Activated CD4-positive, alpha-beta T cell treated with anti-CD3 and anti-CD28 coated beads, Interleukin-2, amount 50 U/mL, for 48 hours (primary cell): ENCODE data around the gene RPE.

Experiments used
- DNase-seq, 2 experiments: peaks; one replicate each; pipeline ENCODE4 v3.0.0-alpha.2; 2020

The RPE gene

DNA sequence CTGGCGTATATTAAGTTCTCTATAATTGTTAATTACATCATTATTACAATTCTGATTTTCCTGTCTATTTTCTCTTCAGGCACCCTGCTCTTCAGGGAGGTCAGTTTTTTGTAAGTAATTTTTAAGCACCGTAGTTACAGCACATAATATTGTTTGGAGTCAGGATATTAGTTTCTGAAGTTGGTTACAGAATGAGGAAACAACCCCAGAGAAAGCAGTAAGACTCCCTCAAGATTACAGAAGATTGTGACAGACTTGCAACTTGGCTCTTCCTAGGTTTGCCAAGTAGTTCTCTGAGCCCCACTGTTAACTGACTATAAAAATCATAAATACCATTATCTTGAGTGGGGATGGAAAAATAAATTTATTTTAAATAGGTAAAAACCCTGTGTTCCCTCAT, 921 bp downstream of the RPE start:
- DNase-seq: no peak

DNA sequence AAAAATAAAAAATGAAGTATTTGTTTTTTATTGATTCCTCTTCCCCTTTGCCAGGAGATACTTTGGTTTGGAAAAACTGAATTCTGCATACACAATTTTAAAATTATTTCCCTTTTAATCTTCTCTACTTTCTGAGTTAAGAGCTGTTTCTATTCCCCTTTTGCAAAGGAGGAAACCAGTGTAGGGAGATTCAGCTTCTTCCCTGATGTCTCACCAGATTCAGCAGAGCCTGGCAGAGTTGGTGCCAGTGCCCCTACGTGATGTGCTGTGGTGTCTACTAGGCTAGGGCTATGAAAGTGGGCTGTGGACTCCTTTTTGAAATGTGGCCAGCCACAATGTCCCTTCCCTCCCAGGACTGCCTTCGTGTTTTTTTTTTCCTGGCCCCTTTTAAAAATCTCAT, 2.4 kb downstream of the RPE start:
- no peak for DNase-seq

DNA sequence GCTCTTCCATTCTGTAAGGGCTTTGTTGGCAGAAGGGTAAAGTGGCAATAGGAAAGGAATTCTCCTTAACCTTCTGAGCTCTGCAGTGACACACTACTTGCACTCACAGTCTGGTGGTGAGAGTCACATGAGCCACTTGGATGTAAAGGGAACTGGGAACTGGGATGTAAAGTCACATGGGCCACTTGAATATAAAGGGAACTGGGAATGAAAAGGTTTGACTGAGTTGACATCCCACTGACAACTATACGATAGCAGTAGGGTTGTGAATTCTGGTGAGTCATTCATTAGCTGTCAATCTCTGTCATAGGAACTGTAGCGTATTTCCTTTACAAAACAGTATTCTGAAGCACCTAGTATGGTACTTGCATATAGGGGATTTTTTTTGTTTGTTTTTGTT, 5.5 kb downstream of the RPE start:
- no peak for DNase-seq

DNA sequence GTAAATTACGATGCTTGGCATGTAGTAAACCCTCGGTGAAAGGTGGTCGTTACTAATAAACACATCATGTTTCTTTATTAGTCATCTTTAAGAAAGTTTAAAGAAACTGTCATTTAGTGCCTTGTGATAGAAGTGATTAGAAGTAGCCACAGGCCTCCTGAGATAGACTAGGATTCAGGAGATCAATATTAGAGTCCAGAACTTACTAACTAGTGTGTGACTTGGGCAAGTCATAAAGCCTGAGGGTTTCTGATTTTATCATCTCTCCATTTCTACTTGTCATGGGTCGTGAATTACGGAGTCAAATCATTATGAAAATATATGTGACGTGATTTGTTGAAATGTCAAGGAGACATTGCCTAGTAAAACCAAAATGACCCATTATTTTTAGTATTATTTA, 6.7 kb downstream of the RPE start:
- DNase-seq: no peak

DNA sequence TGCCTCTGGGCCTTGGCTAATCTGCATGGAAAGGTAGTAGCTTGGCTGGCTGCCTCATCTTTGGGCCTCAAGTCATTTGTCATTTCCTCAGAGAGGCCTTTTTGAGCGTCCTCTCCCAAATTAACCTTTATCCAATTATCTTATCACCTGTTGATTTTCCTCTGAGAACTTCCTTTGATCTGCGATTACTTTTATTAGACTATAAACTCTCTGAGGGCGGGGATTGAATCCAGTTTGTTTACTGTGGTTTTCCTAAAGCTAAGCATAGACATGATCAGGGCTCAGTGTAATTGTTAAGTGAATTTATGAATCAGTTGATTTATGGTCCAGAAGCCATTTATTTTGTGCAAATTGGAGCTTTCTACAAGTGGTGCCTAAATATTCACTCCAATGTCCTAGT, 7.5 kb downstream of the RPE start:
- DNase-seq: no peak

DNA sequence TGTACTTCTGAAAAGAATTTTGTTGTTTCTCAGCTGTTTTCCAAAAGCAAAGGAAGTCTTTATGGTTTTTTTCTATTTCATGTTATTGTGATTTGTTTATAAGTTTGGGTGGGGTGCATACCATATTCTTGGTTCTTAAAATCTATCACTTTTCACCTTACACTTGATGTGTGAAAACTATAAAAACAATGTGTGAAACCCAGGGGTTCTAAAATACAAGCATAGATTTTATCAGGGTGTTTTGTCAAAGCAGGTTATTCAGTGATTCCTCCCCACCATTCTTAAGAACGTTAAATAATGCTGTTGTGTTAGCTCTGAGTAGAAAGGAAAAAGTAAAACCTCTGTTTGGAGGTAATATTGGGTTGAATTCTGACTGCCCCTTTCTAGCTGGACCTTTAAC, 17.7 kb downstream of the RPE start:
- DNase-seq: no peak

DNA sequence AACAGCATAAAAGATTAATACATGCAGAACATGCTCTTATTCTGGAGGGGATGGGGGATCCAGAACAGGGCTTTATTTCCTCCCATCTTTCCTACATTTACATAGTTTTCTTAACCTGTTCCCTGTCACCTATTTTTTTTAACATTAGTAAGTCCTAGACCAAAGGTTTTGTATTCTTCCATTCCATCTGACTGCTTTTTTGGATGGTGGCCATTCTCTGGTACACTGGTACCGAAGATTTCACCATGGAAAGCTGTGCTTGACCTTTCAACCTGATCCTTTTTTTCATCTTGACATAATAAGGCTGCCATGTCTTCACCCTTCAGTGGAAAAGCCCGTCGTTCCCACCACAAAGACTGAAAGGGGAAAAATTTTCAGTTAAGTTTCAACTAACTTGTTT, 20.4 kb downstream of the RPE start:
- no peak for DNase-seq

DNA sequence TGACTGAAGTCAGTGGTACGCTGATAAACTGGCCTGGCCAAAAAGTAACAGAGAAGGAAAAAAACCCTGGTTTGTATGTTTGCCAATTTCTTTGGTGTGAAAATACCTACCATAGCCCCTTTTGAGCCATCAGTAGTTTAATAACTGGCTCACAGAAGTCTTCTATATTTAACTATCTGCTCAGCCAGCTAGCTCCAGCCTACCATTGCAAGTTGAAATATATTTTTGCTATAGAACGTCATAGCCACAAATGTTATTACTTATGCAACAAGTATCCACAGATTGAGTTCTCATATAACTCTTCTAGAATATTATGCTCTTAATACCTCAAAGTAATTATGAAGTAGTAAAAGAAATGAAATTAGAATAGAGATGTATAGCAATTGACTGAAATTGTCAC, 25.2 kb downstream of the RPE start:
- DNase-seq: no peak

DNA sequence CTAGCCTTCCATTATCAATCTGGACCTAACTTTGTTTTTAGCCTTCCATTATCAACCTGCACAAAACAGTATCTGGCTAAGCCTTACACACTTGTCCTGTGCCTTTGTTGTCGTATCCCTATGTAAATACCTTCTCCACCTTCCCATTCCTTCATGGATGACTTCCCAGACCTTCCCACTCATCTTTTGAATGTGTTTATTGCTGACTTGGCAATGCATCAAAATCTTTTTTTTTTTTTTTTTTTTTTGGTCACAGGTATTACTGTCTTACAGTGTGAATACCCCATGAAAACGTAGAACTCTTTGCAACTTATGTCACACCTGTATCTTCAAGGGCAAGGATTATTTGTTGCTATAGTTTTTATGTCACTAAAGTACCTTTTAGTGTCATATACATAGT, 25.7 kb downstream of the RPE start:
- DNase-seq: no peak

DNA sequence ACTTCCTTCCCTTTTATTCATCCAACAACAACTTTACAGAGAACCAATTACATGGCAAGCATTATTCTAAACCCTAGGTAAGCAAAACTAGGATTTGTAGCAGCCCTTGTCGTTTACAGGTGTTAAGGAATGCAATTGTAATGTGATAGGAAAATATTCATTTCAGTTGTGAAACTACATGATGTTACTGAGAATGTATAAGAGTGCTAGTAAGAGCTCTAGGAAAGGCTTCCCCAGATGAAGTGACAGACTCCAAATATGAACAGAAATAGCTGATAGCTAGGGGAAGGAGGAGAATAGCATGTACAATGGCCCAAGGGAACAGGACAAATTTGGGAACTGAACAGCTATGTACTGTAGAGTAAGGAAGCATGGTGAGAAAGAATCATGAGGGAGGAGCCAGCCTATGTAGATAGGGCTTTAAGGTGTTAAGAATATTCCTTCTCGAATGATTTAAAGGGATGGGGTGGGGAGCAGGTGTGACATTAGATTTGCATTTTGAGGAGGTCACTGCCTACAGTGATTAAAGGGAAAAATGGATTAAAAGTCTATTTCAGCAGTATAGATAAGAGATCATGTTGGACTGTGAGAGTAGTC, 31.7 kb downstream of the RPE start:
- no peak for DNase-seq

DNA sequence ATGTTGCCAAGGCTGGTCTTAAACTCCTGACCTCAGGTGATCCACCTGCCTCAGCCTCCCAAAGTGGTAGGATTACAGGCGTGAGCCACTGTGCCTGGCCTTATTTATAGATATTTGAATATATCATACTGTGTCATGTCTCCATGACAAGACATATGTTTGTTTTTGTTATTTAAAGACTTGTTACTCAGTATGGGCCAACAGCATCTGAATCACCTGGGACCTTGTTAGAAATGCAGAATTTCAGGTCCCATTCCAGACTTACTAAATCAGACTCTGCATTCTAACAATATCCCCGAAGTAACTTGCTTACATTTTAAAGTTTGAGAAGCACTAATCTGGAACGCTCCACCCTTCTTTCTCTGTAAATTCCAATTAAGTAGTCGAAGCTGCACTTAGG, 33.2 kb downstream of the RPE start:
- no peak for DNase-seq

DNA sequence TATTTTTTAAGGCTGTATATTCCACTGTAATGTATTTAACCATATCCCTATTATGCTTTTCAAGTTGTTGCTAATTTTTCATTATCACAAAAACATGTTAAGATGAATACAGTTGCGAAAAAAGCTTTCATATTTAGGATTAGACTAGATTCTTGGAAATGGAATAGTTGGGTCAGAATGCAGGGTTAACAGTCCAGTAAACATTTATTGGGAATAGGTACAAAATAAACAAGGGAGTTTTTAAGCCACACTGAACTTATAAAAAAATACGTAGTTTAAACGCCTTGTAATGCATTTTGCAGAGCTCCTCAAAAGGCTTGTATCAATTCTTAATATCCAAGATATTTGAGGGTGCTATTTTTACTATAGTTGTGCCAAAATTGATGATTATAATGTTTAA, 35.6 kb downstream of the RPE start:
- no peak for DNase-seq

DNA sequence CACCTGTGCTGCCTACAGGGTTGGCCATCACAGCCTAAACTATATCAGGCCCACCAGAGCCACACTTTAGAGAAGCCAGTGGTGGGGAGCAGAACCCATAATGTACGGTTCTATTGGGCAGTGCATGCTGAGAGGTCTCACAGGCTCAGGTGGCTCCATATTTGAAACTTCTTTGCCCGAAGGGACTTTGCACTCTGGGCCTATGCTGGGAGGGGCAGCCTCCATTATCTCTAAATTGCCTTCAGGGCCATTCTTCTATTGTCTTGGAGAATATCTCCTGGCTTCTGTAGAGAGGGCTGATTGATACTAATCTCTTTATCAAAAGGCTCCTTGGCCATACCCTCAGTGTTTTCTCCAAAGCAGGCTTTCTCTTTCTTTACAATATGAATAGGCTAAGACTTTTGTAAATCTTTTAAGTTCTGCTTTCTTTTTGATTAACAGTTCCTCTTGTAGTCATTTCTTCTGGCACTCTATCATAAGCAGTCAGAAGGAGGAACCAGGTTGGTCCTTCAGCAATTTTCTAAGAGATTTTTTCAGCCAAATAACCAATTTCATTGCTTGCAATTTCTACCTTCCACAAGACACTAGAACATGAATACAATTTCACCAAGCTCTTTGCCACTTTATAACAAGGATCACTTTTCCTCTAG, 44.5 kb downstream of the RPE start:
- DNase-seq: no peak

DNA sequence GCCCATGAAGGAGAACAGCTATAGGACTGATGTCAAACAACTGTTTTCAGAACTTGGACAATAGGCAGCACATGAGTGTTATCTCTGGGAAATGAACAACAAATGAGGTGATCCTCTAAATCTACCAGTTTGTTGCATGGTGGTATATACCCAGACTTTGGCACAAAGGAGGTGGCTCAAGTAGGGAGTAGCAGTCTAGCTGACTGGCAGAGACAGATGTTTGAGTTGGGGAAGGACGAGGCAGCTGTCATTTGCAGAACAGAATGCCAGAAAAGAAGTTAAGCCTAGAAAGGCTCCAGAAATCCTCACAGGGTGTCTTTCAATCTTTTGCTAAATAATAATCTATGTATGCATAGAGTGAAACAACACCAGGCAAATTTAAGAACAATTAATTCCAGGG, 47.4 kb downstream of the RPE start:
- DNase-seq: no peak

DNA sequence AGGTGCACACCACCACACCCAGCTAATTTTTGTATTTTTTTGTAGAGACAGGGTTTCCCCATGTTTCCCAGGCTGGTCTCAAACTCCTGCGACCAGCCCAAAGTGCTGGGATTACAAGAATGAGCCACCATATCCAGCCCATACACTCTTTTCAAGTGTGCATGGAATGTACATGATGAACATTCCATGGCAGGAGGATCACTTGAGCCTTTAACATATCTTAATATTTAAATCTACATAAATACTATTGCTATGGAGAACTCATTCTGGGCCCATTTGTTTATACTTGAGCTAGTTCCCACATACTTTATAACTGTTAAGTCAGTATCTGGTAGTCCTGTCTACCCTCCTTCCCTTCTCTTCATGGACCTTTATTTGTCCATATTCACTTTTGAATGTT, 48.4 kb downstream of the RPE start:
- DNase-seq: no peak

DNA sequence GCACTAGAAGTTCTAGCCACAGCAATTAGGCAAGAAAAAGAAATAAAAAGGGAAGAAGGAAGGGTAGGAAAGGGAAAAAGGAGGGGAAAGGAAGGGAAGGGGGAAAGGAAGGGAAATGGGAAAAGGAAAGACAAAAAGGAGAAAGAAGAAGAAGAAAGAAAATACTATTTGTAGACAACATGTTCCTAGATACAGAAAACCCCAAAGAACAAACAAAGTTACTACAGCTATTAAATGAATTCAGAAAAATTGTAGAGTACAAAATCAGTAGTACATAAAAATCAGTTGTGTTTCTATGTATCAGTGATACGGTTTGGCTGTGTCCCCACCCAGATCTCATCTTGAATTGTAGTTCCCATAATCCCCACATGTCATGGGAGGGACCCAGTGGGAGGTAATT, 52.3 kb downstream of the RPE start:
- DNase-seq: no peak

DNA sequence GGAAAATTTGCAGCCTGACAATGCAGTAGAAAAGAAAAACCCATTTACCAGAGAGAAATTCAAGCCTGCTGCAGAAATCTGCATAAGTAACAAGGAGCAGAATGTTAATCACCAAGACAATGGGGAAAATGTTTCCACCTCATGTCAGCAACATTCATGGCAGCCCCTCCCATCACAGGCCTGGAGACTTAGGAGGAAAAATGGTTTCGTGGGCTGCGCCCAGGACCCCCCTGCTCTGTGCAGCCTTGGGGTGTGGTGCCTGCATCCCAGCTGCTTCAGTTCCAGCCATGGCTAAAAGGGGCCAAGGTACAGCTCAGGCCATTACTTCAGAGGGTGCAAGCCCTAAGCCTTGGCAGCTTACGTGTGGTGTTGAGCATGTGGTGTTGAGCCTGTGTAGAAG, 53.4 kb downstream of the RPE start:
- no peak for DNase-seq

DNA sequence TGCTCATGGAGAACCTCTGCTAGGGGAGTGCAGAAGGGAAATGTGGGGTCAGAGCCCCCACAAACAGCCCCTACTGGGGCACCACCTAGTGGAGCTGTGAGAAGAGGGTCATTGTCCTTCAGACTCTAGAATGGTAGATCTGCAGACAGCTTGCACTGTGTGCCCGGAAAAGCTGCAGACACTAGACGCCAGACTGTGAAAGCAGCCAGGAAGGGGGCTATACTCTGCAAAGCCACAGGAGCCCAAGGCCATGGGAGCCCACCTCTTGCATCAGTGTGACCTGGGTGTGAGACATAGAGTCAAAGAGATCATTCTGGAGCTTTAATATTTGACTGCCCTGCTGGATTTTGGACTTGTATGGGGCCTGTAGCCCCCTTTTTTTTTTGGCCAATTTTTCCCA, 60.9 kb downstream of the RPE start:
- no peak for DNase-seq
